GM12873 (cell line): ENCODE results near the gene CDC37.

Experiments used
- CTCF ChIP-seq: IDR thresholded peaks from 2 replicates; pipeline ENCODE4 v1.5.1; 2012; ENCODE audit warnings: low read depth, mild to moderate bottlenecking, moderate library complexity, low read length, control low read depth; ENCODE audit not compliant: insufficient read depth; ENCODE audit errors: missing control alignments

The CDC37 gene

GRCh38 chr19:10368101-10368803 lies 35.1 kb downstream of the CDC37 start:
- no peak for TF ChIP-seq CTCF

- no peak for TF ChIP-seq CTCF
Observed at GRCh38 chr19:10365518-10365917, 37.8 kb downstream of the CDC37 start.

- no peak for TF ChIP-seq CTCF
Observed at GRCh38 chr19:10364644-10365043, 38.7 kb downstream of the CDC37 start.

GRCh38 chr19:10363789-10364281 lies 39.5 kb downstream of the CDC37 start:
- TF ChIP-seq CTCF: no peak

- no peak for TF ChIP-seq CTCF
Observed at GRCh38 chr19:10362259-10362658, 41.1 kb downstream of the CDC37 start.

GRCh38 chr19:10361569-10362011 lies 41.8 kb downstream of the CDC37 start:
- TF ChIP-seq CTCF: no peak

- no peak for TF ChIP-seq CTCF
Observed at GRCh38 chr19:10356431-10356830, 46.9 kb downstream of the CDC37 start.
